Thoracic aorta (tissue), 2 donors: ENCODE measurements around the gene DDX4. TPM values are rescaled to one million over a fixed set of nuclear protein-coding genes. Genes with fewer than 3 reads are reported as not detected.

Experiments
- ATAC-seq: fragments of 150-250 bp; one replicate; pipeline ENCODE4 v1.8.0; 2017; ENCODE audit warnings: low read depth; ENCODE audit not compliant: insufficient number of reproducible peaks, low FRiP score
- DNase-seq: peaks from one replicate; pipeline ENCODE4 v3.0.0-alpha.2; 2020; ENCODE audit warnings: low spot score
- H3K27ac ChIP-seq, 2 donors: fragments of 200-600 bp; sonication (generic); 1 replicate in 1 of 2; 2 replicates in 1 of 2; pipeline ENCODE4 v1.5.1; 2016; ENCODE audit warnings: mild to moderate bottlenecking in 2 of 2, moderate library complexity in 2 of 2
- H3K27me3 ChIP-seq: fragments of 200-600 bp; sonication (generic); replicated peaks from 2 replicates; pipeline ENCODE4 v1.6.0; 2016; ENCODE audit warnings: mild to moderate bottlenecking; ENCODE audit not compliant: insufficient read depth
- H3K36me3 ChIP-seq: fragments of 200-600 bp; sonication (generic); one replicate; pipeline ENCODE4 v1.5.1; 2016
- H3K4me1 ChIP-seq, 2 donors: fragments of 200-600 bp; sonication (generic); 1 replicate in 1 of 2; 2 replicates in 1 of 2; pipeline versions ENCODE4 v1.5.1 to v1.6.0; 2016; ENCODE audit warnings: low read depth in 2 of 2, mild to moderate bottlenecking in 1 of 2; ENCODE audit not compliant: control insufficient read depth in 1 of 2
- H3K4me3 ChIP-seq: fragments of 200-600 bp; sonication (generic); 2 replicates; pipeline ENCODE4 v1.5.1; 2016; ENCODE audit warnings: mild to moderate bottlenecking
- H3K9me3 ChIP-seq: fragments of 200-600 bp; sonication (generic); 2 replicates; pipeline ENCODE4 v1.5.1; 2016
- CTCF ChIP-seq: fragments of 200-600 bp; sonication (generic); IDR thresholded peaks from one replicate; pipeline ENCODE4 v1.5.1; 2019; ENCODE audit warnings: antibody characterized with exemption
- total RNA-seq, 2 donors: library from RNA; depleted of rRNA; stranded (reverse); fragments of >200 nt; gene quantifications; one replicate each; pipeline versions ENCODE4 v1.1.0 to v1.2.3, GENCODE V29; 2016

DDX4 gene
- total RNA-seq, 2 donors from 2014 or later: not detected

- no peak for TF ChIP-seq CTCF
- Histone ChIP-seq H3K36me3 (no peaks in the 10 kb centered on the region), H3K4me1 (peaks cover 4 to 14% of the 10 kb centered on the region in 2 donors), H3K4me3 (no peak overlapping the region), H3K27me3 (no peaks in the 10 kb centered on the region), H3K27ac (no peak overlapping the region), H3K9me3 (no peaks in the 10 kb centered on the region)
- DNase-seq (no peak), ATAC-seq (no peak)
These were observed 110.9 kb downstream of the DDX4 start for GRCh38 chr5:55848783-55849182.

GRCh38 chr5:55850839-55851674 is 113.2 kb downstream of the DDX4 start, which contains the start of gene IL31RA:
Gene IL31RA, plus strand, starts transcription at chr5:55851357. Its CDS starts 214 bp downstream, at chr5:55851571.
- ATAC-seq: peak; percentile 97
- no peak for TF ChIP-seq CTCF
- H3K4me1 ChIP-seq: peaks cover 4 to 17% of the 10 kb centered on the region in 2 donors
- no peaks in the 10 kb centered on the region for H3K36me3 ChIP-seq
- H3K9me3 ChIP-seq: no peaks in the 10 kb centered on the region
- H3K27me3 ChIP-seq: no peaks in the 10 kb centered on the region
- H3K4me3 ChIP-seq: peak within 1 kb of the TSS; percentile 65
- DNase-seq: no peak
- H3K27ac ChIP-seq: no peak within 1 kb of the TSS

GRCh38 chr5:55851675-55851979 is 113.8 kb downstream of the DDX4 start:
- ATAC-seq (no peak), DNase-seq (no peak)
- TF ChIP-seq CTCF: no peak
- no peak overlapping the region for H3K27ac ChIP-seq
- H3K36me3 ChIP-seq: no peaks in the 10 kb centered on the region
- H3K4me3 ChIP-seq: peak overlapping the region; percentile 65
- H3K27me3 ChIP-seq: no peaks in the 10 kb centered on the region
- H3K9me3 ChIP-seq: no peaks in the 10 kb centered on the region
- peaks cover 4 to 17% of the 10 kb centered on the region in 2 donors for H3K4me1 ChIP-seq

GRCh38 chr5:55852503-55852902 is 114.6 kb downstream of the DDX4 start:
- Histone ChIP-seq H3K4me3 (peak overlapping the region; percentile 27), H3K27me3 (no peaks in the 10 kb centered on the region), H3K9me3 (no peaks in the 10 kb centered on the region), H3K36me3 (no peaks in the 10 kb centered on the region), H3K27ac (no peak overlapping the region), H3K4me1 (peaks cover 4 to 17% of the 10 kb centered on the region in 2 donors)
- no peak for ATAC-seq
- TF ChIP-seq CTCF: no peak
- DNase-seq: no peak

GRCh38 chr5:55853041-55853670 is 115.3 kb downstream of the DDX4 start:
- no peak for TF ChIP-seq CTCF
- Histone ChIP-seq H3K27me3 (no peaks in the 10 kb centered on the region), H3K36me3 (no peaks in the 10 kb centered on the region), H3K4me3 (no peak overlapping the region), H3K9me3 (no peaks in the 10 kb centered on the region), H3K4me1 (peaks cover 4 to 17% of the 10 kb centered on the region in 2 donors), H3K27ac (no peak overlapping the region)
- no peak for DNase-seq
- ATAC-seq: no peak
